Measurements from ENCODE around the gene ADAMTS7. TPM values are rescaled to one million over a fixed set of nuclear protein-coding genes. Genes with fewer than 3 reads are reported as not detected.

ADAMTS7 gene
- total and polyA plus RNA-seq, 2 of the 4 experiments (the other 2 are of a cell fraction) = 1.4 to 12.6 TPM

GRCh38 chr15:78840661-78841375 lies 29.6 kb upstream of the ADAMTS7 start:
- Histone ChIP-seq H2BK5ac (ENCODE audit: low read depth, low read length, poor library complexity, severe bottlenecking) (no peak overlapping the region), H3K4ac (ENCODE audit: low read depth, low read length) (no peak overlapping the region), H4K20me1 (ENCODE audit: insufficient read depth, low read length) (no peaks in the 10 kb centered on the region), H3K27me3 (ENCODE audit: control insufficient read depth, insufficient read depth, low read length) (no peaks in the 10 kb centered on the region; the same call in 1 of the 2 replicates), H3K4me3 (ENCODE audit: insufficient read depth, low read depth, low read length) (no peak overlapping the region), H3K9ac (ENCODE audit: low read depth, low read length) (no peak overlapping the region), H2AFZ (replicated peaks; ENCODE audit: low read length, poor library complexity) (peak overlapping the region; percentile 2), H2AK5ac (ENCODE audit: low read depth, low read length) (no peak overlapping the region), H2BK15ac (ENCODE audit: low read depth, low read length) (no peak overlapping the region), H2AK9ac (replicated peaks; ENCODE audit: low read depth, low read length, poor library complexity) (no peak overlapping the region), H3K27ac (ENCODE audit: insufficient read depth, low read length) (no peak overlapping the region), H4K8ac (ENCODE audit: low read depth in 2 of 2, low read length in 2 of 2) (no peak overlapping the region), H4K5ac (ENCODE audit: low read depth, low read length) (no peak overlapping the region), H3K79me1 (ENCODE audit: low read depth in 1 of 2, low read length in 2 of 2) (no peaks in the 10 kb centered on the region), H4K91ac (ENCODE audit: insufficient read depth, low read depth, low read length) (no peak overlapping the region), H2BK120ac (ENCODE audit: low read depth, low read length) (no peak overlapping the region), H3K4me1 (ENCODE audit: control insufficient read depth, insufficient read depth, low read length) (peaks cover 10% of the 10 kb centered on the region; the same call in 1 of the 2 replicates), H3K18ac (ENCODE audit: low read depth, low read length) (no peak overlapping the region), H3K9me1 (ENCODE audit: insufficient read depth, low read length) (no peaks in the 10 kb centered on the region; the same call in 1 of the 2 replicates), H3K4me2 (ENCODE audit: low read depth, low read length) (no peak overlapping the region), H3K9me3 (ENCODE audit: control insufficient read depth, insufficient read depth, low read length) (no peaks in the 10 kb centered on the region), H2BK20ac (ENCODE audit: low read depth, low read length) (no peak overlapping the region), H3K23ac (ENCODE audit: low read depth, low read length) (no peak overlapping the region), H3K56ac (ENCODE audit: extremely low read depth, insufficient read depth, low read length) (no peak overlapping the region), H3K36me3 (ENCODE audit: control insufficient read depth, insufficient read depth, low read length) (no peaks in the 10 kb centered on the region), H3K14ac (replicated peaks; ENCODE audit: low read depth, low read length) (no peak overlapping the region)
- no CpG with 5 or more reads among the region's 7 CpGs for WGBS, 2 experiments (ENCODE audit: extremely low coverage in 2 of 2, insufficient read length in 1 of 2)
- in situ Hi-C loops (cut with MboI; ENCODE audit: low sequenced_read_pairs) (no loop called here), intact Hi-C loops (cut with micrococcal nuclease) (no loop called here), dilution Hi-C loops (cut with HindIII; ENCODE audit: low sequenced_read_pairs, unreplicated experiment) (no loop called here)
- no TSS peak for BruUV-seq (replicated peaks)
- POLR2A ChIA-PET (ENCODE audit: unreplicated experiment) = no interaction called here
- CTCF ChIA-PET = no interaction called here
- ATAC-seq (ENCODE audit: low read depth) = peak; percentile 18
- TF ChIP-seq ELK1 (IDR thresholded peaks at IDR 0.05; ENCODE audit: borderline replicate concordance, low read depth, low read length) (no peak), MAZ (IDR thresholded peaks at IDR 0.05; ENCODE audit: borderline replicate concordance, low read depth, low read length) (no peak), RAD21 (IDR thresholded peaks at IDR 0.05; ENCODE audit: low read length) (no peak), CEBPB (IDR thresholded peaks at IDR 0.05; ENCODE audit: low read depth, low read length) (no peak), CHD1 (IDR thresholded peaks at IDR 0.05; ENCODE audit: low read depth, low read length) (no peak), MXI1 (IDR thresholded peaks at IDR 0.05; ENCODE audit: borderline replicate concordance, low read depth, low read length) (no peak), CTCF (conservative IDR thresholded peaks at IDR 0.05; ENCODE audit: low read depth, low read length) (no peak), USF2 (IDR thresholded peaks at IDR 0.05; ENCODE audit: low read depth, low read length) (no peak), NFE2L2 (IDR thresholded peaks at IDR 0.05; ENCODE audit: low read depth, low read length) (no peak), BHLHE40 (IDR thresholded peaks at IDR 0.05; ENCODE audit: low read depth, low read length) (no peak)
- DNase-seq = no peak

Measured in IMR-90 (cell line).